Fibroblast of gingiva (primary cell): ENCODE measurements around the gene CLSTN2.
"Not testable (repeated sequence)": the region's sequence is repeated elsewhere in the genome, so short reads cannot be mapped to it uniquely, and the experiment has no call there.

Experiments used
- DNase-seq: peaks from one replicate; pipeline ENCODE4 v3.0.0-alpha.2; 2011; ENCODE audit warnings: low read depth

CLSTN2 gene

DNA sequence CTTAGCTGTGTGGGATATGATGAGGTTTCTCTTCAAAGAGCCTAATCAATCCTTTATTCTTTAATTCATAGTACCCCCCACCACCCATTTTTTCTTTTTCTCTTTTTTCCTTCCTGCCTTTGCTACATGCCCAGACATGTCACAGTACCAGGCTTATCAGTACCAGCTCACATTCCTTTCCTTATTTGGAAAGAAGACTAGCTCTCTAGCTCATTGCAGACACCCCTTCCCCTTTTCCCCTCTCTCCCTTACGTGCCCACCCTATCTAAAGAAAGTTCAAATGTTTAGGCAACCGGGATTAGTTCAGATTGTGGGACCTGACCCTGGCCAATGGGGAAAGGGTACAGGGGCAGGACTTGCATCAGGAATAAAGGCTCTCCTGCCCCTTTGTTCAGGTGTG is 488.6 kb downstream of the CLSTN2 start:
- DNase-seq: not testable (repeated sequence)

DNA sequence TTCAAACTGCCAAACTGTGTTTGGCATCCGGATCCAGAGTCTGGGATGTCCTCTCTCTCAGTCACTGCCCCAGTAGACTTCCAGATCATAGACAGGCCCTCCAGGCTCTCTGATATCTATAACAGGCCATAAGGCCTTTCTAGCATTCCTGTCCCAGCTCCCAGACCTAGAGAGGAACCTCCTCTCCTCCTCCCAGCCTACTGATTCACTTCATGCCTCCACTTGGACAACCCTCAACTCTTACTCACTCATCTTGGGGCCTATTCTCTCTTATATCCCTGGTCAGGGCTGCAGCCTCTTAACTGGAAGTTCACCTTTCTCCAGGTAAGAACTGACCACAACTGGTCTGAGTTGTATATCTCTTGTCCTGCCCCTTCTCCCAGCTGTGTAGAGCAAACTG is 489.2 kb downstream of the CLSTN2 start:
- DNase-seq: no peak

DNA sequence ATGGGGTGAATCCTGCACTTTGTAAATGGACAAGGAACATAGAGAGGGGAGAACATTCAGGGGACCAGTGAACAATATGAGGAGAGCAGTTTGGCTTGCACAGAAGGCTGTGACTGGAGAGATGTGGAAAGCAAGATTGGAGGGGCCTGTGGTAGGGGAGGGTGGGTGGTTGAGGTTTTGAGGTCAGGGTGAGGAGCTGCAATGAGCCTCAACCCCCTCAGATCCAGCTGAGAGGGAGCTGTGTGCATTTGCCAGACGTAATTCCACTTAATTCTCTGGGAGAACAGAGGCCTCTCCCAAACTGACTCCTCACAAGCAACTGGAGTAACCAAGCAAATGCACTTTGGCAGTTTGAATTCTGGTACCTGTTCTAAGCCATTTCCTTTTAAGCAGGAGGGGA is 489.7 kb downstream of the CLSTN2 start:
- no peak for DNase-seq

DNA sequence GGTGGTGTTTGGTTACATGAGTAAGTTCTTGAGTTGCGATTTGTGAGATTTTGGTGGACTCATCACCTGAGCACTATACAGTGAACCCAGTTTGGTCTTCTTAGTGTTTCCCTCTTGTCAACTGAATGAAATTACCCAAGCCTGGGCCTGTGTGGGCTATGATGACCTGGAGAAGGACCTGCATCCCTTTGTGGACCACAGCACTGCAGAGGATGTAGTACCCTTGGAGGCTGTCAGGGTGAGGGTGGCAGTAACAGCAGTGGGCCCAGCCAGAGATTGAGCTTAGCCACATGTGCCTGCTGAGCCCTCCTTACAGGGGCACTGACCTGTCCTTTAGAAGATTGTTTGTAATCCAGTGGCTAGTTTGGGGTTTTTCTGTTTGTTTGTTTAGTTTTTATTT is 492.8 kb downstream of the CLSTN2 start:
- DNase-seq: no peak

DNA sequence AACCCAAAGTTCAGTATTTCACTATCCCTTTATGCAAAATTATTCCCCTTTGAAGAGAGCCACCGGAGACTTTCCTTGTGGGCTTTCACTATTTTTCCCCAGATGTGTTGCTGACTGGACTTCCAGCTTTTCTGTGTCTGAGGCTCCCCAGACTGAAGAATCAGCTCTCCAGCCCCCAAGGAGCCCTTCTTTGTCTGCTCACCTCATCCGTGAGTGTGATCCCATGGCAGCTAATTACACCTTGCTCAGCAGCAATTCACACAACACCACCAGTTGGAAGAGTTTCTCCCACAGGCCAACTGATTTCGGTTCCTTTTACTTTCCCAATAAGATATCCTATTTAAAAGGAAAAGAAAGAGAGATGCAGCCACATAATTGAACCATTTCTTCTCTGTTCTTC is 493.4 kb downstream of the CLSTN2 start:
- no peak for DNase-seq

DNA sequence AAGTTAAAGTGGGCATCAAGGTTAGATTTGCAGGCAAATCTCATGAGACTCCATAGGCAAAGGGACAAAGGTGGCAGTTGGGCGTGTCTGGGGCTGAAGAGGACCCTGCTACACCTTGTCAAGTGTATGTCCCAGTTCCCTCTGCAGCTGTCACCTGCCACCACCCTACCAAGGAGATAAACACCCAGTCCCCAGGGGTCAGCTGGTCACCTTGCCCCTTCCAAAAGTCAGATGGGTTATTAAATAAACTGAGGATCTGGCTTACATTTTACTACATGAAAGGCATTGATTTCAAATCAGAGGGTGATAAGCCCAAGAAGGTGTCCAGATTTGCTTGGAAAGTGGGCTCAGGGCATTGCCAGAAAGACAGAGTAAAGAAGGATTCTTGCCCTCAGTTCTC is 494.8 kb downstream of the CLSTN2 start:
- no peak for DNase-seq

DNA sequence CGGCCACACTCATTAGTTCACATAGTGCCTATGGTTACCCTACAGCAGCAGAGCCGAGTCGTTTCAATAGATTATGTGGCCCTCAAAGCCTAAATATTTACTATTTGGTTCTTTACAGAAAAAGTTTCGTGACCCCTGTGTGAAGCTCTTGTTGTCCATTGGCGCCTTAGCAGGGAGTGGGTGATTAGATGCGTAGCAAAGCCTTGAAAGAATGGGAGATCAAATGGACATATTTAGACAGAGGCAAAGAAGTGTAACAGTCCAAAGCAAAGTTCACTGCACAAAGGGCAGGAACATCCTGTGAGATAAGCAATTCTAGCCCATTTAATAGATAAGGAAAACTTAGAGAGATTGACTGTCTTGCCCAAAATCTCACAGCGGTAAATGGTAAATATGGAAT is 495.5 kb downstream of the CLSTN2 start:
- no peak for DNase-seq

DNA sequence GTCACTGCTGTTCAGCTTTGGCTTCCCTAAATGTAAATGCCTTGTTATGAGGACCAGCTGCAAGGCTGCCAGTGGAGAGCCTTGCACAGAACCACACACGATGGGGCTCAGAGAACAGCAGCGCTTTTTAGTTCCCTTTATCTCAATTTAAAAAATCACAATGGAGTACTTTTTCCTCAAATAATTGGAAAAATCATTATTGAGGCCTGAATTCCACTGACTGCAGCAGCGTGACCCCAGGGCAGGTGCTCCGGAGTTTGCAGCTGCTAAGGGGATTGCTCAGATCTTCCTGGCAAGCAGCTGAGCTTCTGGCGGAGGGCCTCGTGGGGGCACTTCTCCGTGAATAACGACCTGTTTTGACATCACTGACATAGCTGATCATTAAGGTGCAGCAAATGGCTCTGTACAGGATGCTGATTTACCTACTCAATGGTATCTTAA is 497.3 kb downstream of the CLSTN2 start:
- DNase-seq: no peak

DNA sequence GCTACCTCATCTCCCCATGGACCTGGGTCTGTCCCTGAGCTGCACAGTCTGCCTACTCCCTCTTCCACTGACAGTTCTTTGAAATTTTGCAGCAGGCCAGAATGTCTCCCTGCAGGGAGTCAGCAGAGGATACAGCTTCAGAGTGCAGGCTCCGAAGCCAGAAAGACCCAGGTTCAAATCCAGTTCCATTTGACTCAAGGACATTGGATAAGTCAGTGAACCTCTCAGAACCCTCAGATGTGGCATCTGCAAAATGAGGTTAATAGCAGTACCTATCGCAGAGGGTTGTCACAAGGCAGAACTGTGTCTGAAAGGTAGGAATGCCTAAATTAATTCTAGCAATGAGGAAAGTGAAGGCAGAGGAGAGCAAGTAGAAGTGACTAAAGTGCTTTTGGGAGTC is 498.4 kb downstream of the CLSTN2 start:
- no peak for DNase-seq

DNA sequence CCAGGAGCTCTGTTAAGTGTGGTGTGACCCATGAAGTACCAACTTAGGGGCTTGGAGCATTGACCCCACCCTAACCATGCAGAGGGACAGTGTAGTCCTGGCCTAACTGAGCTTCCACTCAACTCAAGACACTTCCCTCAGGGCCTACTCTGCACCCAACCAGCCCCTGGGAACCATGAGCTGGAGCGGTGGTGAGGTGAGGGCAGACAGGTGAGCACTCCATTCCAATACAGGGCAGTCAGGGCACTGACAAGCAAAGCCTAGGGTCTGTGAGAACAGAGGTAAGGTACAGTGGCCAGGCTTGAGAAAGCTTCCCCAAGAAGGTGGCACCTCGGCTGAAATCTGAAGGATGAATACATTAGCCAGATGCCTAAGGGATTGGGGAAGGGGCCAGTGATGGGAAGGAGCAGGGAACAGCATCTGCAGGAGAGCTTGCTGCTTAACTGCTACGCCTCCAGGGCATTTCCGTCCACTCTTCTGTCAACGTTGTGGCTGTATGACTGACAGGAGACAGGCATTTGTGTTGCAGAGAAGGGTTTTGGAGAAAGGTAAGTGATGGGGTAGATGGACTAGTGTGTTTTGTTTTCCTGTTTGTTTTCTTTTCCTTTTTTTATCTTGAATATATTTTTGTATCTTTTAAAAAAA is 499.4 kb downstream of the CLSTN2 start:
- DNase-seq: no peak

DNA sequence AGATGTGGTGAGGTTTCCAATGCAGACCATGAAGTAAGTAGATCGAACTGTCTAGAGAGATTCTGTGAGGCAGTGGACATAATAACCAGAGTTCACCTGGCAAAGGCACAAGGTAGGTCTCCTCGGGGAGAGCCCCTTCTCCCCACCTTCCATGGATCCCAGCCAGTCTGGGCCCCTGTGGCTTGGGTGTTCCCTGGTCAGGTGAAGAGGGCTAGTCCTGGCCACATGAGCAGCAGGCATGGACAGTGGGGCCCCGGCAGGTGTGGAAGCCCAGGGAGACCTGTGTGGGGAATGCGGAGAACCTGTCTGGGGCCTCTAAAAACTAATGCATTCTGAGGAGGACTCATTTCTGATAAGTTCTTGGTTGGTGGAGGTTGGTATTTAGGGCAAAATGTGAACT is 501.4 kb downstream of the CLSTN2 start:
- no peak for DNase-seq

DNA sequence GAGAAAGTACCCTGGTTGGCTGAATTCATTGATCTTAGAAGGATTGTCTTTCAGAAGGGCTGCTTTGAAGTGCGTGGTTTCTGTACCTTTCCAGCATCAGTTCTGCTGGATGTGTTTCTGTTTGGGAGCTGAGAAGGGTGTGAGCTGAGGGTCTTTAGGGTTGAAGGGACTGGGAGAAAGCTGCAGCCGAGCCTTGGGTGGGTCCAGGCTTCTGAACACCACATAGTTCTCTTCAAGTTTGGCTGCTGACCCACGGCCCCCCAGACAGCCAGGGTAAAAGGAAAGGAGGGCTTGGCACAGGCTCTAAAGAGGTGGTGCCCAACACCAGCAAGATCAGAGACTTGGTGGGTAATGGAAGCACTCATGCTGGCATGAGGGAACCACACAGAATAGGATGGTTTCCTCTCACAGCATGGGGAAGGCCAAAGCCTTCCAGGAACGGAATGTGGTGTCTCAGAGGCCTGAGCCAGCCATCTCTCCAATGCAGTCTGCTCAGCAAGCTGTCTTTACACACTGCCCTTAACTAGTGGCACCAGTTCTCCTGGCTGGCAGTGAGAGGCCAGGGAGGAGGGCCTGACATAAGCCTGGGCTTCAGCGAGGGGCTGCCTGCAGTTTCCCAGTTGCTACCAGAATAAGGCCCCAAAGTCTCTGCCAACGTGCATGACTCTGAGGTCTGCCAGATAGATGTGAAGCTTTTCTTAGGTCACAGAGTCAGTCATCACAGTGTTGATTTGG is 503.9 kb downstream of the CLSTN2 start:
- DNase-seq: no peak

DNA sequence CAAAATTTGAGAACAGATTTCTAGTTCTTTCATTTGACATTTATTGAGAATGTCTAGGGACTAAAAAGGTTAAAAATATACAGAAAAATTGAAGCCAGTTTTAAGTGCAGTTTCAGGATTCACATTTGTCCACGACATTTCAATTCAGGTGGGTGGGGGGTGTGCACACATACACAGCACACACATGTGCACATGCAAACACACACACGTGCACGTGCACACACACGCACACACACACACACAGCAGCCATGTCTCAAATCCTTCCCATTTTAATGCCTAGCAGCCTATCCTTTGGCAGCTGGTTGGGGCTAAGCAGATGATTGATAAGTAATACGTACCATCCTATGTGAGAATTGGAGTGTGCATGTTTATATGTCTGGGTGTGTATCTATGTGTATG is 504.5 kb downstream of the CLSTN2 start:
- no peak for DNase-seq

DNA sequence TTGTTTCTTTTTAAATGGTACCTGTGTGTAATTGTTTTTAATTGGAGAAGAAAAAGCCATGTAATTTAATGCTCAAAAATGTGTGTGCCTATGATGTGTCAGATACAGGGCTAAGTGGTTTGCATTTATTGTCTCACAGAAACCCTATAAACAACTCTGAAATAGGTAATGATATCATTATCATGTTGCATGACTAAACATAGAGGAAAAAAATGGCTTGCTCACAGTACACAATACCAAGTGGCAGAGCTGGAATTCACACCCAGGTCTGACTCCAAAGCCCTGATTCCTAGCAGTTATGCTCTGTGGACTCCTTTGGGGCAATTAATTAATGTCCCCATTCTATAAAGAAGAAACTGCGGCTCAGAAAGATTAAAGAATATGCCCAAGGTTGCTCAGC is 505.5 kb downstream of the CLSTN2 start:
- DNase-seq: no peak

DNA sequence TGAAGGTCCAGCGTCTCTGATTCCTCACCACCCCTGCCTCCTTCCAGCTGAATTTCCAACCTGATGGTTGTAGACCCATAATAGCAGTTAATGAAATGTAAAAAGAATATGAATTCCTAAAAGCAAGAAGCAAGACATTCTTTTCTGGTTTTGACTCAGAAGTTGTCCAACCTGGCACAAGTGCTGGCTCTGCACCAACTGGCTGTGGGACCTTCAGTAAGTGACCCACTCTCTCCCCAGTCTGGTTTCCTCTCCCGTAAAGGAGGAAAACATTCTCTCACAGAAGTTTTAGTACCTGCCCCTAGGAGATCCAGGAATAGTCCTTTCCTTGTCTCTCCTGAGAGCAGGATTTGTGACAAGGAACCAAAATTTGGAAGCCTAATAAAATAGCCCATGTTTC is 506.0 kb downstream of the CLSTN2 start:
- peak; percentile 31 for DNase-seq

DNA sequence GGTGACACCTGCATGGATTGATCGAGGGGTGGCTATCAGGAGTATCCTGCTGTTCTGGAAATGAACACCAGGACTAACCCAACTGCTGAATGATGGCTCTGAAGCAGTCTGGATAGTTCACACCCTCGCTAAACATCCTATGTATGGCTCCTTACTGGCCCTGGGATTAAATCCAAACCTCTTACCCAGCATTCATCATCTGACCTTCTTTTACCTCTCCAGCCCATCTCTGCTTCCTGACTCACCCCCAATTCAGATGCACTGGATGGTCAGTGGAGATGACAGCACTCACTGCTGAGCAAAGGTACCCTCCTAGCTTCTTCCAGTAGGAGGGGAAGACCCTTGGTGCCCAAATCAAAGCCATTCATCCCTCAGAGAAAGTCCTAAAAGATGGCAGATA is 507.6 kb downstream of the CLSTN2 start:
- DNase-seq: no peak

DNA sequence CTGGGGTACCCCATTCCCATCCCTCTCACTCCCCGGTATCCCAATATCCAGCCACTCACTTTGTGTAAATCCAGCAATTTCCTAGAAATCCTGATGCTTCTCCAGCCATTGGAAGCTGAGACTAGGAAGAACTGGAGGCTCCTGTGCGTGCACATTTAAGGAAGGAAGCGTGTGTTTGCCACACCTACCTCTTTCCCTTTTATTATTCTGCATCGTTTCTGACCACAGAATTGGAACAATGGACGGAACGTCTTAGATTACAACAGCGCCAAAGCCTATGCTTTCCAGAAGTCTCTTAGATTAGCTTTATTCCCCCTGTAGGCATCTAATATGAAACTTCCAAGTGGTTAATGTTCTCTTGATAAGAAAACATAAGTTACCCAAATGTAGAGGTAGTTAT is 508.1 kb downstream of the CLSTN2 start:
- no peak for DNase-seq

DNA sequence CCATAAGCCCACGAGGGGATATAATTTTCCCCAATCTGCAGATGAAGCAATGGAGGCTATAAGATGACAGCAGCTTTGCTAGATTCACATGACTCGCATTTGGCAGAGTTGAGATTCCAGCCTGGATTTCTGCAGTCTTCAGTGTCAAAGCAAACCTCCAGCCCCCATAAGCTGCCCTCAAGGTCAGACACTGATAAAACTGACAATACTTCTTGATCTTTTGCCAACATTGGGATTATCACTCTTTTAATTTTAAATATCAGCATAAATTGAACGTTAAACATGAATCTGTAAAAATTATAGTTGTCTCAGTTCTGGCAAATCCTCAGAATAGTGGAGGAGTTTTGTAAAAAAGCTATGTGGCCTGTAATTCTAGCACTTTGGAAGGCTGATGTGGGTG is 508.8 kb downstream of the CLSTN2 start:
- DNase-seq: no peak

DNA sequence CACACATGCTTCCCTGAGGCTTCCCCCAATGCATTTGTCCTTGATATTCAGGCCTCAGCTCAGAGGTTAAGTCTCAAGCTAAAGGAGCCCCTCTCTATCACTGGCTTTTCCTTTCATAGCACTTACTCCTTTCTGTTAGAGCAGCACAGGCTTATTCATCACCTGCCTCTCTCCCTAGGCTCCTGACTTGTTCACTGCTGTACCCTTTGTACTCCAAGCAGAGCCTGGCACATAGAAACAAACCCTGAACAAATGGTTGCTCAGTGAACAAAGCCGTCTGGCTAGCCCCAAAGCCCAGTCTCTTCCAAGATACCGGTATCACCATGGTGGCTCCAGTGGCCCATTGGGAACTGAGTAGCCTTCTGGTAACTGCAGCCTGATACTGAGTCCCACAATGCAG is 511.7 kb downstream of the CLSTN2 start:
- no peak for DNase-seq

DNA sequence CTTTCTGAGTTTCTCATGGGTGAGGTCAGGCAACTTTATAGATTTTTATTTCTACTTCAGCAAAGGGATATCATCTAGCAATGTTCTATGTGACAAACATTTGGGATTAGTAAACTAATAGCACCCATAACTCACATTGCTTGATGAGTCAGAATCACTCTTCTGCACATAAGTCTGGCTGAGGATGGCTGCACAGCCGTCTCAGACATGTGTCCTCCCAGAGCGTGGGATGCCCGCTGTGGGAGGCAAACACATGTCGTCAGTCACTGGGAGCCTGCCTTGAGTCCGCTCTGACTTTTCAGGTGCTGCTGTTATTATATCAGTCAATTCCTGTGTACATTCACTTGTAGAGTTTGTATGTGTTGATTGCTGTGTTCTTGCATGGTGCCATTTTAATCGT is 512.2 kb downstream of the CLSTN2 start:
- DNase-seq: no peak

DNA sequence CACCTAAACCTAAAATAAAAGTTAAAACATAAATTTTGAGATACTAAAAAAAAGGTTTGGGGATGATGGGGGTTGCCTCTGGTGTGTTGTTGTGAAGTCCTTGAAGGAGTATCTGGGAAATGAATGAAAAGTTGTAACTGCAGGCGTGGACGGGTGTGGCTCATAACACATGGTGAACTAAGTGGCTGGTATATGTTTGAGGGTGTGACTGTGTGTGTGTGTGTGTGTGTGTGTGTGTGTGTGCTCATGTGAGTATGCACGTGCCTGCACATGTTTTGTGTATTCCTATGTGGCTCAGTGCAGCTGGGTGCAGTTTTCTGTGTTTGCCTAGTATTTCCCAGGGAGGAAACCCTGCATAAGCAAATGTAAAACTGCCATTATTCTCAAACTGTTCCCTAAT is 513.0 kb downstream of the CLSTN2 start:
- no peak for DNase-seq

DNA sequence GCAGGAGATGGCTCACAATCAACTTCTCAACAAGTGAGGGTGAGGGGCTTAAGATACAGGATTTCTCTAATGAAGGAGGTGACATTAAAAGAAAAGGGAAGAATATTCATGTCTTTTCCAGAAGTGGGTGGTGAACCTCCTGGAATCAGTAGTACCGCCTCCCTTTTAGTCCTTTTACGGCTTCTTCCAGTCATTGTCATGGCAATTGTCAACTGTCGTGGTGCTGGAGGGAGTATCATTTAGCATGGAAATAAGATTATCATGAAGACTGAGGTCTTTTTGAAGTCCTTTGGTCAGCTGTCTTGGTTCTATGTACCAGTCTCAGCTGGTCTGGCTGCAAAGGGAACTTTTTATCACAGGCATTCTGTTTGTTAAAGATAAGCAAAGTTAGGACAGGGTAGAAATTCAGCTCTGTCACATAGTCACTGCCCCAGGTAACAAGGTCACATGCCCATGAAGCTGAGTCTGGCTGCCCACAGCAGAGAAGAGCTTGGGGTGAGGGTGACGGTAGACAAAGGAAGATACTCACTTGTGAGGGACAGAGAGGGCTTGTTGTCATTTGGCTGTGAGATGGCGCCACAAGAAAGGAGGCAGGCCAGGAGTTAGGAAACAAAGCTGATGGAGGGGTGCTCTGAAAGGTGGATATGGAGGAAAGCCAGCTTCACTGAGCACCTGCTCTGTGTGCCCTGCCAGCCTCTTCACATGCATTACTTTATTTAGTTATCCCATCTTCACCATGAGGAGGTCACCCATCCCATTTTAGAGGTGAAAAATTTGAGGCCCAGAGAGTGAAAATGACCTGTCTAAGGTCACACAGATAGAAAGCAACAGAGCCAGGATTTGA is 514.6 kb downstream of the CLSTN2 start:
- no peak for DNase-seq

DNA sequence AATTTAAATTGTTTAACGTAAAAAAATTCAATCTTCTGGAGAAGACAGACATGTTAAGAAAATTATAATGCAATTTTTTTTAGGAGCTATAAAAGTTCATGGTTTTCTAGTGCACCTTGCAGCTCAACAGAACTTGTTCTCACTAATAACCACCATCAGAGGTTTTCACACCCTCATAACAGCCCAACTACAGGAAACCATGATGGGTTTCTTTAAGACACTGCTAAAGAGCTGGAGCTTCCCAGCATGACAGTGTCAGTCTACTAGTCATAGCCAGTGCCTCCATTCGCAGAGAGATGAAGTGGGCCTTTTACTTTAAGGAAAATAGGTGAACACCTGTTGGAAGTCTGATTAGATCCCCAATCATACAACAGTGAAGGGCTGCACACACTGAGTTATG is 518.8 kb downstream of the CLSTN2 start:
- no peak for DNase-seq
